ENCODE results near the gene TBC1D1.

Gene TBC1D1

GRCh38 chr4:38178392-38178995, 287.6 kb downstream of the TBC1D1 start:
- no peak for DNase-seq

- DNase-seq, result no peak
Observed at GRCh38 chr4:38179690-38180377, 288.9 kb downstream of the TBC1D1 start.

GRCh38 chr4:38180456-38180855, 289.6 kb downstream of the TBC1D1 start:
- no peak for DNase-seq

DNA sequence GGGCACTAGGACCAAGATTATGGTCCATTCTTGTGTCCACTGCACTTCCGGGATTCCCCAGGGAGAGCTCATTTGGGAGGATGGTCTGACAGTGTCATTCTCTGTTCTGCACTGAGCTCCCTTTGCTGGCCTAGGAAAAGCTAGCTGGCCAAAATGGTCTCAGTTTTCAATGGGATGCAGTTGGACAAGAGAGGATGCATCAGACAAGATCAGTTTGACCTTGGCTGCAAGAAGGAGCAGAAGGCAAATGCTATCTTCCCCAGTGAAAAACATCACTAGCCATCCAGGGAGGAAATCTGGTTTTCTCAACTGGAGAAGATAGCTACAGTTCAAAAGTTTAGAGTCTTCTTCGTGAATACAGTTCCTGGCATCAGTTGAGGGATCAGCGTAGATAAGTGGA, 290.4 kb downstream of the TBC1D1 start:
- no peak for DNase-seq

DNA sequence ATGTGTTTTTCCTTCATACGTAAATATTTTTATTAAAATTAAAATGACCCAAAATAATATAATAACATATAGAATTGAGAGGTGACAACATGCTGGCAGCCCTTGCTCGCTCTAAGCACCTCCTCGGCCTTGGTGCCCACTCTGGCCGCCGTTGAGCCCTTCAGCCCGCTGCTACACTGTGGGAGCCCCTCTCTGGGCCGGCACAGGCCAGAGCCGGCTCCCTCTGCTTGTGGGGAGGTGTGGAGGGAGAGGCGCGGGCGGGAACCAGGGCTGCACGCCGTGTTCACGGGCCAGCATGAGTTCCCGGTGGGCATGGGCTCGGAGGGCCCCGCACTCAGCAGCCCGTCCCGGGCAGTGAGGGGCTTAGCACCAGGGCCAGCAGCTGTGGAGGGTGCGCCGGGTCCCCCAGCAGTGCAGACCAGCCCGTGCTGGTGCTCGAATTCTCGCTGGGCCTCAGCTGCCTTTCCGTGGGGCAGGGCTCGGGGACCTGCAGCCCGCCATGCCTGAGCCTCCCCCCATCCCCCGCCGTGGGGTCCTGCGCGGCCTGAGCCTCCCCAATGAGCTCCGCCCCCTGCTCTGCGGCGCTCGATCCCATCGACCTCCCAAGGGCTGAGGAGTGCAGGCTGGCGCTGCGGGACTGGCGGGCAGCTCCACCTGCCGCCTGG, 291.6 kb downstream of the TBC1D1 start:
- no peak for DNase-seq

GRCh38 chr4:38184404-38184803, 293.5 kb downstream of the TBC1D1 start:
- DNase-seq, result no peak

- DNase-seq, result no peak
Observed at GRCh38 chr4:38185406-38186144, 294.7 kb downstream of the TBC1D1 start.

DNA sequence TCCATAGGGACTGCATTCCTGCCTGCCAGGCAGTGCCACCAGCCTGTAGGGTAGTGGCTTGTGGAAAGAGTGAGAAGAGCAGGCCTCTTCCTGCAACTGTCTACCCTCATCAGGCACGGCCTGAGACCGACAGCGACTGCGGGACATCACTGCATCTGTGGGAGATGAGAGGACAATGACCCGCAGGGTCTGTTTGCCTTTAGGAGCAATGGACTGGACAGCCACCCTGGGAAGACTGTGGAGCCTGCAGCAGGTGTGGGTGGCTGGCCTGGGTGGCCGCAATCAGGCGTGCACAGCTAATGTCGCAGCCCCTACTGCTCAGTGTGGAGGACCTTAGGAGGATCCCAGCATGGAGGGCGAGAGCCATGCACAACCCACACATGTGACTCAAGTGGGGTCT, 297.3 kb downstream of the TBC1D1 start:
- no peak for DNase-seq

DNA sequence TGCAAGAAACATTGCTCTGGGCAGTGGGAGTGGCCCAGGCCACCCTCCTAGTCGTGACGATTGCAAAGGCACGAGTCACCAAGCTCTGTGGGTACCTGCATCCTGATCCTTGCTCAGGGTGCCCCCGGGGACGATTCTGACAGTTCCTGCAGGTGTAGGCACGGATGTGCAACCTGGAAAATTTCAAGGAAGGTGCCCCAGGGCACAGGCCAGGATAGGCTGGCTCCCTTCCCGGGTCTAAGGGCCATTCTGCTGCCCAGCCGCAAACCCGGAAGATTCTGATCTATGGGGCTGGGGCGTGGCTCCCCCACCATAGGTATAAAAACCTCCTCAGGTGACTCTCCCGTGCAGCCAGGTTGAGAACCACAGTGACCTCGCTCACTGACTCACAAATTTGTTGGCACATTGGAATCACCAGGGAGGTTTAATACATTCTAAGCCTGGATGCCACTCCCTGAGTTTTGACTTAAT, 297.8 kb downstream of the TBC1D1 start:
- DNase-seq, result no peak
